ENCODE results near the gene SH3PXD2A.

SH3PXD2A gene

GRCh38 chr10:103812432-103812831, 42.9 kb downstream of the SH3PXD2A start:
- TF ChIP-seq CTCF (IDR thresholded peaks at IDR 0.05) = no peak

- no peak for TF ChIP-seq CTCF (IDR thresholded peaks at IDR 0.05)
Observed at GRCh38 chr10:103812004-103812403, 43.4 kb downstream of the SH3PXD2A start.

GRCh38 chr10:103811463-103811862, 43.9 kb downstream of the SH3PXD2A start:
- TF ChIP-seq CTCF (IDR thresholded peaks at IDR 0.05) = no peak

- TF ChIP-seq CTCF (IDR thresholded peaks at IDR 0.05) = no peak
Observed at GRCh38 chr10:103808780-103809179, 46.6 kb downstream of the SH3PXD2A start.

GRCh38 chr10:103807996-103808395, 47.4 kb downstream of the SH3PXD2A start:
- no peak for TF ChIP-seq CTCF (IDR thresholded peaks at IDR 0.05)

- TF ChIP-seq CTCF (IDR thresholded peaks at IDR 0.05) = no peak
Observed at GRCh38 chr10:103806395-103807187, 48.8 kb downstream of the SH3PXD2A start.

GRCh38 chr10:103805781-103806180, 49.6 kb downstream of the SH3PXD2A start:
- TF ChIP-seq CTCF (IDR thresholded peaks at IDR 0.05) = no peak

- no peak for TF ChIP-seq CTCF (IDR thresholded peaks at IDR 0.05)
Observed at GRCh38 chr10:103804871-103805270, 50.5 kb downstream of the SH3PXD2A start.
